ENCODE data around the gene SOX11.

DNA sequence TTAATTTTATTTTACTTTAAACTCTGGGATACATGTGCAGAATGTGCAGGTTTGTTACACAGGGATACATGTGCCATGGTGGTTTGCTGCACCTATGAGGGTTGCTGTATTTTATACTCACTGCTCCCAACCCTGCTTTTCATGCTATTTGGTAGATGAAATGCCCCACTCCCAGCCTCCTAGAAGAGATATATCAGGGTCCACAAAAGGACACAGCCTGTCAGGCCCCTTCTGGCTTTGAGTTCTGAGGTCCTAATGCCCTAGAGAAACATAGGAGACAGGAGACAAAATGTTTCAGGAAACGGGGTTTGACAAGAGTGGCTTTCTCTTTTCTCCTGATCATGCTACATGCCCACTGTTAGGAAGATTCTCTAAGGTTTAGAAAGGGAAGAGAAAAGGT is 27.1 kb upstream of the SOX11 start:
- TF ChIP-seq, protein P1, sequence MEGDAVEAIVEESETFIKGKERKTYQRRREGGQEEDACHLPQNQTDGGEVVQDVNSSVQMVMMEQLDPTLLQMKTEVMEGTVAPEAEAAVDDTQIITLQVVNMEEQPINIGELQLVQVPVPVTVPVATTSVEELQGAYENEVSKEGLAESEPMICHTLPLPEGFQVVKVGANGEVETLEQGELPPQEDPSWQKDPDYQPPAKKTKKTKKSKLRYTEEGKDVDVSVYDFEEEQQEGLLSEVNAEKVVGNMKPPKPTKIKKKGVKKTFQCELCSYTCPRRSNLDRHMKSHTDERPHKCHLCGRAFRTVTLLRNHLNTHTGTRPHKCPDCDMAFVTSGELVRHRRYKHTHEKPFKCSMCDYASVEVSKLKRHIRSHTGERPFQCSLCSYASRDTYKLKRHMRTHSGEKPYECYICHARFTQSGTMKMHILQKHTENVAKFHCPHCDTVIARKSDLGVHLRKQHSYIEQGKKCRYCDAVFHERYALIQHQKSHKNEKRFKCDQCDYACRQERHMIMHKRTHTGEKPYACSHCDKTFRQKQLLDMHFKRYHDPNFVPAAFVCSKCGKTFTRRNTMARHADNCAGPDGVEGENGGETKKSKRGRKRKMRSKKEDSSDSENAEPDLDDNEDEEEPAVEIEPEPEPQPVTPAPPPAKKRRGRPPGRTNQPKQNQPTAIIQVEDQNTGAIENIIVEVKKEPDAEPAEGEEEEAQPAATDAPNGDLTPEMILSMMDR (IDR thresholded peaks at IDR 0.05; ENCODE audit: insufficient read depth, low read length, poor library complexity, severe bottlenecking): no peak
- no peak for TF ChIP-seq EZH2phosphoT487 (conservative IDR thresholded peaks at IDR 0.05; ENCODE audit: low read length)
